HG03280 (cell line): Measurements from ENCODE around the gene HSPG2.
"Not testable (repeated sequence)": the region's sequence is repeated elsewhere in the genome, so short reads cannot be mapped to it uniquely, and the experiment has no call there.

Source experiments
- ATAC-seq: cut with Tn5 transposase; IDR thresholded peaks from one replicate; pipeline ENCODE4 v1.9.1; 2021; ENCODE audit warnings: mild to moderate bottlenecking, moderate library complexity; ENCODE audit not compliant: unreplicated experiment

HSPG2 gene

DNA sequence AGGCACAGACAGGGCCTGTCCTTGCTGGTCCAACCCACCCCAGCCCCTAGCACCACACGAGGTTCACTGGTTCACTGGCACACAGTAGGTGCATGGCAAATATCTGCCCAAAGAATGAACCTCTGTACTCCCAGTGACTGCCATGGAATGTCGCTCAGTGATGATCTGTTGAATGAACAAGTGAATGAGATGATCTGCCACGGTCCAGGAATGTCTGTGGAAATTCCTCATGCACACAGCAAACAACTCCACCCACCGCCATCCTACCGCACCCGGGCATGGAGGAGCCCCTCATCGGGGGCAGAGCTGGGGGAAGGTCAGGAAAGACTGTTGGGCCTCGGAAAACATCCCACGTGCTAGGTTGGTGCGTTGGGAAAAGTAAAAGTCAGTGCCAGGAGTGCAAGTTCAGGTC is 1.7 kb downstream of the HSPG2 start:
- ATAC-seq, result no peak

DNA sequence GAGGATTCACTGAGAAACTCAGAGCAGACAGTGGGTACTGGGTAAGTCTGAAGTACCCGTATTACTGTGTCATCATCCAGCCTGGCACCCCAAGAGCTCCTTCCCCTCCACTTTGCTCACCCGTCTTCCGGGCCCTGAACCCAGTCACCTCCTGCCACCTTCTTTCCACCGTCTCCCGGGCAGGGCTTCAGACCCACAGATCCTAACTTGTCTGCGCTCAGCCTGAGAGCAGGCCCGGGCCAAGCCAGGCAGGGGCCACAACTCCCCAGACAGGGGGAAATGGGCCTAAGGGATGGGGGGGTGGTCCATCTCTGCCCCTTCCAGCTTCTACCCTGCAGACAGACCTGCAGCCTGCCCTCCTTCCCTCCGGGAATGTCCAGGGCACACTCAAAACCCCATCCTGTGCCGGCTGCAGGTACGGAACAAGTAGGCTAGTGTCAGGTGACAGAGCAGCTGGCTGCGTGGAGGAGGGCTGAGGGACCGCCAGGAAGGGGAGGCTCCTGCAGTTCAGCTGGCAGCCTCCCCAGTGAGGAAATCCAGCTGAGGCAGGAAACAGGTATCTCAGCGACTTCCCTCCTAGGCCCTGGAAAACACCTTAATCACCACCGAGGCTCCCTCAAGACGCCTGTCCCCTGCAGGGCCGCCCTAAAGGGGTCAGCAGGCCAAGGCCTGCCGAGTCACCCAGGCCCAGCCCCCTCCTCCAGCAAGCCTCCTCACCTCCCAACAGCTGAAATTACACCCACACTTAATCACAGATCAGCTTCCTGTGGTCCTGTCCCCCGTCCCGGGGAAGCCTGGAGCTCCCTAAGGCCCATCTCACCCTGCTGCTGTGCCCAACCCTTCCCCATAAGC is 3.5 kb downstream of the HSPG2 start:
- no peak for ATAC-seq

DNA sequence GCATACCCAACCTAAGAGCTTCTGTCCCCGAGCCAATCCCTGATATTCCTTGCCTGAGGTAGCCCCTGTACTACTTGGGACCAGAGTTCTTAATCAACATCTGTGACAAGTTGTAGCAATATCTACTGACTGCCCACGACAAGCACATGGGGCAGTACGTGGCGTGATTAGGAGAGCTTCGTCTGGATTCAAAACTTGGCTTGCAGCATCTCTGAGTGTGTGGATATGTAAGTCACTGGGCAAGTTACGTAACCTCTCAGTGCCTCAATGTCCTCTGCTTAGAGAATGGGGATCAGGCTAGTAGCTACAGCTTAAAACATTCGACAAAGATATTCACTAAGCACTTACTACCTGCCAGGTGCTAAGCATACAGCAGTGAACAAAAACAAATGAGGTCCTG is 5.0 kb downstream of the HSPG2 start:
- no peak for ATAC-seq

DNA sequence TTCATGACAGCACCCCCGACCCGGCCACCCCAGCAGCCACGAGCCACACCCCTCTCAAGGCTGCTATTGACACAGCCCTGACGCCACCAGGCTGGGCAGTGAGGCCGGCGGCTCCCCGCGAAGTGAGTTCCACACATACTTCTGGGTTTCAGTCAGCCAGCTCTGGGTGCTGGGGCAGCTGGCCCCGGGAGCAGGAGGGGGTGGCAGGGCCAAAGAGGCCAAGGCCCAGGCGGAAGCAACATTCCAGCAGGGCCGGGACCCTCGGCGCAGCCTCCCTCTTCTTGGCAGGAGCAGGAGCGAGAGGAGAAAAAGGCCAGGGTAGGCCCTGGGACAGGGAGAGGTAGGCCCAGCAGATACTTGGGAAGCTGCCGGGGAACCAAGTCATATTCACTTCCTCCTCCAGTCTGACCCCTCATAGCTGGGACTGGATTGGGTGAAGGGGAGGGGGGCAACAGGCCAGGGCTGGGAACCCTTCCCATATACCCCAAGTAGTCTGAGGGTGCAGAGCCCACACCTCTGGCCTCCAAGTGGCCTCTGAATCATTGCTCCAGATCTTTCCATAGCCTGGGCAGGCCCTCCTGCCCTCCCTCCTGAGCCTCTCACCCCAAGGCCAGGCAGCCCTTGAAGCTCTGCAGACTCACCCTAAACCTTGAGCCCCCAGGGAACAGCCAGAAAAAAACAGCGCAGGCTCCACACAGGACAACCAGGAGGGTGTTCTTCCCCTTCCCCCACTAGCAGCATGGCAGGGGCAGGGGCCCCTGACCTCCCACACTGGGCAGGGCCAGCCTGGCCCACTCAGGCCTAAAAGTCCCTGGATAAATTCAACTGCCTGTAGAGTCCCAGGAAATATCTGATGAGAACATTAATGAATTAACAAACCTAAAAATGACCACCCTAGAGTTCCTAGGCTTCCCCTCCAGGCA is 5.7 kb downstream of the HSPG2 start:
- ATAC-seq, result no peak

DNA sequence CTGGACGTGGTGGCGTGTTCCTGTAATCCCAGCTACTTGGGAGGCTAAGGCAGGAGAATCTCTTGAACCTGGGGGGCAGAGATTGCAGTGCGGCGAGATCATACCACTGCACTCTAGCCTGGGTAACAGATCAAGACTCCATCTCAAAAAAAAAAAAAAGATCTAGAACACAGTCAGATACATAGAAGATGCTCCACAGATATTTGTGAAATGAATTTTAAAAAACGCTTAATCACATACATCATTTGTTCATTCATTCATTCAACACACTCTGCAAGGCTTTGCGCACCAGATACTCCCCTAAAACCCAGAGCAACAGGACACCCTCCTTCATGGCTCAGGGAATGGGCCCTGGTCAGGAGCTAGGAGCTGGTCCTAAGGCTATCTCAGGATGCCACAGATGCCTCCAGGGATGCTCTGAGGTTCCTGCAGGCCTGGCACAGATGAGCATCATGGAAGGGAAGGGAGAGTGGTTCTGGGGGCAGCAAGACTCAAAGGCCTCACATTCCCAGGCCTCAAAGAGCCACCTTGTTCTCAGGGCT is 6.4 kb downstream of the HSPG2 start:
- no peak for ATAC-seq

DNA sequence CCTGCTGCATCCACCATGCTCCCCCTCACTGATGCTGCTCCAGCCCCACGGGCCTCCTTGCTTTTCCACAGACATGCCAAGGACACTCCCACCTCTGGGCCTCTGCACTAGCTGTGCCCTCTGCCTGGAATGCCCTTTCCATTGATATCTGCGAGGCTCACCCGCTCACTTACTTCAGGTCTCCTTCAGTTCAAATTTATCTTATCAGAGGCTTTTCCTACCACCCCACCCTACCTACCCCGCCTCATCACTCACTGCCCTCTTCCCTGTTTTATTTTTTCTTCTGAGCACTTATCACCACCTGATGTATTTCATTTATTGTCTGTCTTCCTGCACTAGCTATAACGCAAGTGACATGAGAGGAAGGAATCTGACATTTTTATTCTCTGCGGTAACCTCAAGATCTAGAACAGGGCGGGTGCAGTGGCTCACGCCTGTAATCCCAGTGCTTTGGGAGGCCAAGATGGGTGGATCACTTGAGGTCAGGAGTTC is 7.0 kb downstream of the HSPG2 start:
- ATAC-seq, result no peak

DNA sequence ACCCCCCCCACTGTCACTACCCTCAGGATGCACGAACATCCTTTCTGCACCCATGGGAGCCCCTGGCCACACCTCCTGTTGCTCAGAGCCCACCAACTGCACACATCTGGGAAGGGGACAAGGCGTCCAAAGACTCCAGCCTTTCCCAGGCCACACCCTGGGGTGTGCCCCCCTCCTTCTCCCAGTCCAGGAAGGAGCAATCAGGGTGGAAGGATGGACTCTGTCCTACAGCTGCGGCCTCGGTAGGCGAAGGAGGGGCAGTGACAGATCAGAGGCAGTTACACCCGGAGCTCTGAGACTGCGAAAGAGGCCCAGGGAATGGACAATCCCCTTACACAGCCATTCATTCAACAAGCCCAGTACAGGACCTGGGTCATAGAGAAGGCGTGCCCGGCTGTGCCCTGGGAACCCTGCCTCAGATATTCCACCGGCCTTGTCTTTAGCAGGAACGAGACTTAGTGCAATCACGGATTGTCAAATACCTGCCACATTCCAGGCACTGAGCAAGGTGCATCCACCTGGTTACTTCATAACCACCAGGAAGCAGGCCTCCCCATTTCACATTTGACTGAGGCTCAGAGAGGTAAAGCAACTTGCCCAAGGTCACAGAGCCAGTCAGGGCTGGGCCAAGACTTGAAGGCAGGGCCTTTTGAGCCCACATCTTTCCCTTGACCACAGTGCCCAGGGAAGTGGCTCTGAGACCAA is 9.4 kb downstream of the HSPG2 start:
- ATAC-seq, result no peak

DNA sequence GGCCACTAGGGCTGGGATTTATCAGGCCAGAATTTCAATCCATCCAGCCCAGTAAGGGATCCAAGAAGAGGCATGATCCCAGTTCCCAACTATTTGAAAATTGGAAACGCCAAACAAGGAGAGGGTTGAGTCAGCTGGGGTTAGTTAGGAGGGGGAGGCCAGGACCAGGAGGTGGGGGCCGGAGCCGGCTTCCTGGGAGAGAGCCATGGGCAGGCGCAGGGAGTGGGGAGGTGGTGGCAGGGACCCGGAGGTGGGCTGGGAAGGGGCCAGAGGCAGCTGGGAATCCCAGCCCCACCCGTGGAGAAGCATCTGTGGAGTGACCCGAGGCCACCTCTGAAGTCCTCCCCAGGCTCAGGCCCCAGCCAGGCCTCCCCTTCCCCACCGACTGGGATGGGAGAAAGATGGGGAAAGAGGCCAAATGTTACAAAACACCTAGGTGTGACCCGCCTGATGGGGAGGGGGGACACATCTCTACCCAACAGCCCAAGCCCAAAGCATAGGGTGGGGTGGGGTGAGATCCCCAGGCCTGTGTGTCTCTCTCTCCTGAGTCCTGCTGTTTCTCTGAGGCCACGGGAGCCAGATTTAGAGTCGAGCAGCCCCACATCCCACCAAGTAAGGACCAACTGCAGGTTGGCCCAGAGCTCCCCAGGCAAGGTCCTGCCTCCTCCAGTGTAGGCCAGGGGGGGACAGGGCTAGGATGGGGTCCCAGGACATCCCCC is 10.1 kb downstream of the HSPG2 start:
- no peak for ATAC-seq

DNA sequence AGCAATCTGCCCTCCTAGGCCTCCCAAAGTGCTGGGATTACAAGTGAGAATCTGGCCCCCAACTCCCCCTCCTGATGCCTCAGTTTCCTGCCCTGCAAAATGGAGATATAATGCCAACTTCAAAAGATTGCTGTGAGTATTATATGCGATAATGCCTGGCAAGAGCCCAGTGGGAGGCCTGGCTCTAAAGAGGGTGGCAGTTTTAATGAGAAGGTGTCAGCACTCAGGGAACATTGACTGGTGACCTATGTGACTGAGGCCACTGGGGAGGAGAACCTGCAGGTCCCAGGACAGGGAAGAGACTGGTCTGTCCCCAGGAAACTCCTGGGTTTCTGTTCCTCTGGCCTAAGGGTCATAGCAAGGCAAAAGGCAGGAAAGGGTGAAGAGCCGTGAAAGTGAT is 11.0 kb downstream of the HSPG2 start:
- no peak for ATAC-seq

DNA sequence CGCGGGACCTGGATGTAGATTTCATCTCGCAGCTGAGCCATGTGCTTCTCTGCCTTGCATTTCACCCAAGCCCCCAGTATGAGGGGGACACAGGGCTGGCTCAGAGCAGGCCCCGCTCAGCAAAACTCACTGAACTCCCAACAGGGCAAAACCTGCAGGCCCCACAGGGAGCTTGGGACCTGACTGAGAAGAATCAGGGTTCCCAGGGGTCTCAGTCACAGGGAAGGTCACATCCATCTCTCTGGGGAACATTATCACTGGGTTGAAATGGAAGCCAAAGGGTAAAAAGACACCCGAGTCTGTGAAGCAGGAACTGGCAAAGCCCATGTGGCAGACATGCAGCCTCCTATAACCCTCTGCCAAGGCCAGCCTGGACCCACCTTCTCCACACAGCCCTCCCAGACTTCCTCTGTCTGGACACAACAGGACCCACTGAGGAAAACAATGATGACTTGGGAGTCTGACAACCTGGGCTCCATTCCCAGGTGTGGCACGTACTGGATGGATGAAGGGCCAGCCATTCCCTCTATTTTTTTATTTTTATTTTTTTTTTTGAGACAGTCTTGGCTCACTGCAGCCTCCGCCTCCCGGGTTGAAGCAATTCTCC is 11.7 kb downstream of the HSPG2 start:
- no peak for ATAC-seq

DNA sequence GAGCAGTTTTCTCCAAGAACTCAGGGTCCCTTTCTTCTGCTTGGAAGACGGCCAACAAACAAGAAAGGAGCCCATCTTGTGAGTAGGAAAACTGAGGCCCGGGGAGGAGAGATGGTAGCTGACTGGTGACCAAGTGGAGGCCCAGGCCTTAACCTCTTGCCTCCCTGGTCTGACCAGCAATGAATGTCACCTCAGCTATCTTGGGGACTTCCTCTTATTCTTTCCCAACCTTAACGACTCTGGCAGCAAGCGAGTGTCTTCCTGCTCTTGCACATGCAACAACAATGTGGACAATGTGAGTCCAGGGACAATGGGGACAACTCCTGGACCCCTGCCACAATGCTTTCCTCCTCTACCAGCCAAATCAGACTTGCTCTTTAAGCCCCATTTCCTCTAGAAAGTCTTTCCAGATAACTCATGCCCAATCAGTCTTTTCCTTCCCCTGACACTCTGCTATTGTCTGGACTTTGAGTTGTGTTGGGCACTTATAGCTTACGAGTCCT is 12.6 kb downstream of the HSPG2 start:
- ATAC-seq, result no peak

DNA sequence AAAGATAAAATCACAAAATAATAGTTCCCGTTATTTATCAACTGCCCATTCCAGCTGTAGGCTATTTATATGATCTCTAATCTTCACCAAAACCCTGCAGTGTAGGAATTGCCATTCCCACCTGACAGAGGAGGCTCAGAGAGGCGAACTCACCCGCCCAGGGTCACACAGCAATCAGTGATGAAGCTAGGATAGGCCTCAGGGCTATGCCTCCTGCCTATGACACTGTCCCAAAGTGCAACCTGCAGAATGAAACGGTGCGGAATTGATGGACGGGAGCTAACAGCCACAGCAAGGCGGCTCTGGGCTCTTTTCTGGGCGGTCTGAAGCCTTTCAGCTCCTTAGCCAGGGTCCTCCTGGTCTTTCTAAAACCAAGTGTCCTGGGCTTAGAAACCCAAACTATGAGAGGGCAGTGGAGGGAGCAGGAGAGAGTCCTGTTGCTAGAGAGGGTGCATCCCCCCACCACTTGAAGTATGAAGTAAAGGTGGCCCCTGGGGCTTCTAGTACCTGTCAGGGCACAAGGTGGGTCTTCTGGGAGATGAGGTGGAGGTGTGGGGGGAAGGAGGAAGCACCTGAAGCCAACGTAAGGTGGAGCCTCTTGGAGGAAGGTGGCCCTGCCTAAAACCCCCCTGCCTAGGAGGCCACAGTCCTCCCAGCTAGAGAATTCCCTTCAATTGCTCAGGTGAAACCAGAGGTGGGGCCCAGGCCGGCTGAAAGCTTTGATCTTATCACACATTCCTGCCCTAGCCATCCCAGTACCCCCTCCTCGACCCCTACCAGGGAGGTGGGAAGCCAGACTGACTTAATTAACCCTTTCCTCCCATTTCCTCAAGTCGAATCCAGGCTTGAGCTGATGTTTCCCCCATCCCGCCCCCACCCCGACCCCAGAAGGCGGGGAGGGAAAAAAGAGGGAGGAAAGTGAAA is 14.8 kb downstream of the HSPG2 start:
- no peak for ATAC-seq

DNA sequence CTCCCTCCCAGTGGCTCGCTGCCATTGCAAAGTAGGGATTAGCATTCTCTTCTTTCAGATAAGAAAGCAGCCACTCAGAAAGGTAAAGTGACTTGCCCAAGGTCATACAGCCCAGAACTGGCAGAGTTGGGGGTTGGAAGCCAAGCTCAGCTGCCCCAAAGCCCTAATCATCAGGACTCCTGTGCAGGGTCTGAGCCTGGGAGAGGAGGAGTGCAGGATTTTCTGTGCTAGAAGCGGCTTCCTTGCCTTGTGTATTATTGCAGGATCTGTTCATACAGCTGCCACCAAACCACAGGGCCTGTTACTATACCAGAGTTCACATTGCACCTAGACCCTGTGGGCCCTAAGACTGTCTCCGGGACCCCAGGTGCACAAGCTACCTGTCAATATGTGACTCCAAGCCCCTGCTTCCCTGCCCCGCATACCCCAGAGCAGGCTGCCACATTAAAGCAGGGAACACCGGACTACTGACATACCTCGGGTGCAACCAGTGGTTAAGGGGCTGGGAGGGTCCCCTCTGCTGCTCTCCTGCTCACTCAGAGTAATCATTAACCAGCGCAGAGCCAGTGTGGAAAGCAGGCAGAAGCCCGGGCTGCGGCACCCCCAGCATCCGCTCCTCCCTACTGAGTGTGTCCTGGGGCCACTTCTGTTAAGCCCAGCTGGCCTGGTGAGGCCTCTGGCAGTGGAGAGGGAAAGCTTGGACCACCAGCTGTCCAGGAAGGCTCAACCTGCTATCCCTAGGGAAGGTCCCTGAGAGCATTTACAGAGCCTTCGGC is 15.8 kb downstream of the HSPG2 start:
- no peak for ATAC-seq

DNA sequence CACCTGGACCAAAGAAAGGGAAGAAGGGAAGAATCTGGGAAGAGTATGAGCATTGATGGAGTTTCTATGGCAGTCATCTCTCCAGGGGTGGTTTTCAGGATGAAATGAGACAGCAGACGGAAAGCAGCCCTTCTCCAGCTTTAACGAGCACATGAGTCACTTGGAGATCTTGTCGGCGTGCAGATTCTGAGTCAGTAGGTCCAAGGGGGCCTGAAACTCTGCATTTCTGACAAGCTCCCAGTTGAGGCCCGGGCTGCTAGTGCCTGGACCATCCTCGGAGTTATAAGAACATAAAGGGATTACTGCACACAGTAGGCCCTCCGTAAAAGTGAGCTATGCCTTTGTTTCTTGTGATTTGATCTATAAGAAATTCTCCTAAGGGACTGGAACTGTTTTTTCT is 17.6 kb downstream of the HSPG2 start:
- no peak for ATAC-seq

DNA sequence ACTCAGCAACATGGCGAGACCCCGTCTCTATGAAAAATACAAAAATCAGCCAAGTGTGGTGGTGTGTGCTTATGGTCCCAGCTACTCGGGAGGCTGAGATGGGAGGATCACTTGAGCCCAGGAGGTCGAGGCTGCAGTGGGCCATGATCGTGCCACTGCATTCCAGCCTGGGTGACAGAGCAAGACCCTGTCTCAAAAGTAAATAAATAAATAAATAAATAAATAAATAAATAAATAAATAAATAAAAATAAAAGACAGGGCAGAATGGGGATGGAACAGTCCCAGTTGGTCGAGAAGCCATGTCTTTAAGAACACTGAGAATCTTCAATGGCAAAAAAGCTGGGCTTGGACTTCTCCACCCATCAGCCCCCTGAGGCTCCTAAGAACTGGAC is 19.9 kb downstream of the HSPG2 start:
- ATAC-seq, result not testable (repeated sequence)

DNA sequence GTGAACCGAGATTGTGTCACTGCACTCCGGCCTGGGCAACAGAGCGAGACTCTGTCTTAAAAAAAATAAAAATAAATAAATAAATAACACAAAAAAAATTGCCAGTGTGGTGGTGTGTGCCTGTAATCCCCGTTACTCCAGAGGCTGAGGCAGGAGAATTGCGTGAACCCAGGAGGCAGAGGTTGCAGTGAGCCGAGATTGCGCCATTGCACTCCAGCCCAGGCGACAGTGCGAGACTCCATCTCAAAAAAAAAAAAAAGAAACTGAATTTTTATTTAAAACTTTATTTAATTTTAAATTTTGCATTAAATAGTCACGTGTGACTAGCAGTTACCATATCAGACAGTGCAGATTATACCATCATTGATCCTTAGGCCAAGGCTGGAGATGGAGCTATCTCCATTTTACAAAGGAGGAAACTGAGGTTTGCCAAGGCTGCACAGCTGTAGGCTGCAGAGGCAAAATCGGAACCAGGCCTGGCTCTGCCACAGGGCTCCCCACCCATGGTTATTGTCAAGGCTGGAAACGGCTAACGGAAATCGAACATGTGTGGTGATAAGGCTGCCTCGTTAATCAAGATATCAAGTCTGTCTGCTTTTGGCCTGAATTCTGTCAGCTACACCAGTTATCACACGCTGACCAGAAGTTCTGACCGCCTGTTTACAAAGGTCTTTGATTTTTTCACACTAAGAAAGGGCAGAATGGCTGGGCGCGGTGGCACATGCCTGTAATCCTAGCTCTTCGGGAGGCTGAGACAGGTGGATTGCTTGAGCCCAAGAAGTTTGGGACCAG is 20.5 kb downstream of the HSPG2 start:
- ATAC-seq, result no peak
